Superior temporal gyrus (tissue), 1 donor: Measurements from ENCODE around the gene ABCB9.
A peak's percentile ranks its signal among the peaks of the same experiment; 100 is the strongest.

Source experiments
- DNase-seq: peaks from one replicate; pipeline ENCODE4 v3.0.0-alpha.2; 2016; ENCODE audit errors: extremely low spot score

The ABCB9 gene

GRCh38 chr12:122994781-122995502, 28.7 kb upstream of the ABCB9 start:
- no peak for DNase-seq

GRCh38 chr12:122994140-122994675, 27.9 kb upstream of the ABCB9 start:
- DNase-seq: no peak

GRCh38 chr12:122992386-122992785, 26.1 kb upstream of the ABCB9 start:
- no peak for DNase-seq

- no peak for DNase-seq
These were observed 25.5 kb upstream of the ABCB9 start for GRCh38 chr12:122991623-122992275.

- no peak for DNase-seq
These were observed 24.8 kb upstream of the ABCB9 start for GRCh38 chr12:122990961-122991622.

GRCh38 chr12:122990561-122990960, 24.3 kb upstream of the ABCB9 start:
- DNase-seq: no peak

- no peak for DNase-seq
These were observed 23.7 kb upstream of the ABCB9 start for GRCh38 chr12:122989874-122990419.

- no peak for DNase-seq
These were observed 23.1 kb upstream of the ABCB9 start for GRCh38 chr12:122989225-122989839.

GRCh38 chr12:122988612-122989212, 22.4 kb upstream of the ABCB9 start:
- DNase-seq: no peak

- DNase-seq: no peak
These were observed 21.8 kb upstream of the ABCB9 start for GRCh38 chr12:122988036-122988435.

GRCh38 chr12:122987086-122987951, 21.1 kb upstream of the ABCB9 start:
- DNase-seq: no peak

- DNase-seq: no peak
These were observed 20.1 kb upstream of the ABCB9 start for GRCh38 chr12:122986258-122986871.

- no peak for DNase-seq
These were observed 19.3 kb upstream of the ABCB9 start for GRCh38 chr12:122985338-122986257.

GRCh38 chr12:122984612-122985337, 18.5 kb upstream of the ABCB9 start:
- peak; percentile 23 for DNase-seq

GRCh38 chr12:122983789-122984515, 17.7 kb upstream of the ABCB9 start:
- peak; percentile 12 for DNase-seq

- no peak for DNase-seq
These were observed 16.9 kb upstream of the ABCB9 start for GRCh38 chr12:122982963-122983788.

- no peak for DNase-seq
These were observed 16.2 kb upstream of the ABCB9 start for GRCh38 chr12:122982477-122982815.
